Natural killer cell (primary cell): ENCODE measurements around the gene EBP. TPM values are rescaled to one million over a fixed set of nuclear protein-coding genes. Genes with fewer than 3 reads are reported as not detected.
"Not testable (repeated sequence)": the region's sequence is repeated elsewhere in the genome, so short reads cannot be mapped to it uniquely, and the experiment has no call there.

Experiments
- ATAC-seq, 3 donors: fragments of 150-1000 bp in 2 of 3; fragments of 200-7000 bp in 1 of 3; cut with Tn5 transposase; 1 replicate in 1 of 3; 2 replicates in 2 of 3; pipeline ENCODE4 v1.10.0; 2021; ENCODE audit warnings: mild to moderate bottlenecking in 2 of 3, moderate library complexity in 2 of 3
- DNase-seq, 2 donors: peaks; one replicate each; pipeline versions ENCODE4 v3.0.0 to v3.0.0-alpha.2; 2013 to 2021; ENCODE audit warnings: mixed read lengths in 1 of 2
- H3K27ac ChIP-seq: one replicate; pipeline ENCODE4 v1.5.1; 2013; ENCODE audit warnings: mild to moderate bottlenecking, low read length
- H3K27me3 ChIP-seq: one replicate; pipeline ENCODE4 v1.6.1; 2013; ENCODE audit warnings: low read length; ENCODE audit not compliant: control insufficient read depth, insufficient read depth
- H3K36me3 ChIP-seq: one replicate; pipeline ENCODE4 v1.6.1; 2013; ENCODE audit warnings: low read length; ENCODE audit not compliant: control insufficient read depth, insufficient read depth
- H3K4me1 ChIP-seq: one replicate; pipeline ENCODE4 v1.6.1; 2013; ENCODE audit warnings: low read length; ENCODE audit not compliant: control insufficient read depth, insufficient read depth
- H3K4me3 ChIP-seq: one replicate; pipeline ENCODE4 v1.5.1; 2013; ENCODE audit warnings: low read length
- H3K9me3 ChIP-seq: one replicate; pipeline ENCODE4 v1.6.1; 2013; ENCODE audit warnings: low read length; ENCODE audit not compliant: control insufficient read depth, insufficient read depth
- H3K27ac Mint-ChIP-seq, 2 donors: one replicate each; pipeline ENCODE4 v1.8.0; 2022; ENCODE audit warnings: mild to moderate bottlenecking in 2 of 2, mixed read lengths in 2 of 2, moderate library complexity in 1 of 2
- H3K27me3 Mint-ChIP-seq, 2 donors: one replicate each; pipeline ENCODE4 v1.8.0; 2022; ENCODE audit warnings: low read depth in 2 of 2, mixed read lengths in 2 of 2
- H3K36me3 Mint-ChIP-seq: one replicate; pipeline ENCODE4 v1.8.0; 2022; ENCODE audit warnings: mixed read lengths
- H3K4me1 Mint-ChIP-seq, 2 donors: one replicate each; pipeline ENCODE4 v1.8.0; 2022; ENCODE audit warnings: mixed read lengths in 2 of 2
- H3K4me3 Mint-ChIP-seq: one replicate; pipeline ENCODE4 v1.8.0; 2022; ENCODE audit warnings: mild to moderate bottlenecking, moderate library complexity, mixed read lengths
- H3K9me3 Mint-ChIP-seq, 2 donors: one replicate each; pipeline ENCODE4 v1.8.0; 2022; ENCODE audit warnings: mixed read lengths in 2 of 2
- CTCF ChIP-seq: fragments of 200-600 bp; IDR thresholded peaks from one replicate; pipeline ENCODE4 v1.8.0; 2022; ENCODE audit warnings: antibody characterized with exemption
- WGBS: methylation state at CpG from one replicate; pipeline ENCODE4 v1.1.7; 2013; ENCODE audit warnings: missing lambda C conversion rate; ENCODE audit not compliant: insufficient coverage; 5-methylcytosine and 5-hydroxymethylcytosine counted together
- intact Hi-C: fragments of 100-400 bp; cut with micrococcal nuclease; formaldehyde crosslinking; loops from one replicate; pipeline ENCODE4 v1.14.2; 2022
- total RNA-seq, 4 donors: library from RNA; stranded (reverse); fragments of 120-200 nt in 1 of 4; gene quantifications; one replicate each; pipeline versions ENCODE4 v1.2.3 to v1.2.4, GENCODE V29; 2013 to 2022

The EBP gene
- total RNA-seq, 3 donors from 2014 or later (not counting 1 experiment from before 2014, with no cell fraction given), result 91.6 to 115 (median 97.6) TPM

DNA sequence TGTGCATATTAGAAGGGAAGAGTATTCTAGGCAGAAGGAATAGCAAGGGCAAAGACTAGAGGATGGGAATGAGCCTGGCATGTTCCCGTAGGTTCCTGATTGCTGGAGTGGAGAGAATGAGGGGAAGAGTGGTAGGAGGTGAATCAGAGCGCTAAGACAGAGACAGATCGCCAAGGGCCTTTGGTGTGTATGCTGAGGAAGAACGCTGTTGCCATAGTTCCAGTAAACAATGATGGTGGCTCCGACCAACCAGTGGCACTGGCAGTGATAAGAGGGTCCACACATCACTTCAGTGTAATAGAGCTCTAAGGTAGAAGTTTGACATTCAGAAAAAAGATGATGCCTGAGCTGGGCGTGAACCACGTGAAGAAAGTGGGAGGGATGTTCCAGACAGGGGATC is 18.9 kb downstream of the EBP start:
- no peaks in the 10 kb centered on the region for H3K27me3 Mint-ChIP-seq

GRCh38 chrX:48541140-48541814 is 19.7 kb downstream of the EBP start:
- TF ChIP-seq CTCF, result no peak
- DNase-seq (peak; percentile 16 to 35), ATAC-seq (no peak)
- peaks cover 17 to 19% of the 10 kb centered on the region in 2 donors for H3K4me1 Mint-ChIP-seq
- Histone ChIP-seq H3K27me3 (no peaks in the 10 kb centered on the region), H3K4me3 (no peak overlapping the region), H3K27ac (peak overlapping the region; percentile 100), H3K36me3 (peaks cover 13% of the 10 kb centered on the region), H3K9me3 (no peaks in the 10 kb centered on the region), H3K4me1 (peaks cover 21% of the 10 kb centered on the region)
- H3K27ac Mint-ChIP-seq, result peak overlapping the region; percentile 77 to 94
- WGBS, result 73% methylated on average over 6 of the region's 10 CpGs
- no peaks in the 10 kb centered on the region for H3K36me3 Mint-ChIP-seq
- no peaks in the 10 kb centered on the region for H3K9me3 Mint-ChIP-seq
- intact Hi-C loops, result no loop called here
- no peaks in the 10 kb centered on the region for H3K27me3 Mint-ChIP-seq
- peak overlapping the region; percentile 80 for H3K4me3 Mint-ChIP-seq

More for the DNA sequence above, 18.9 kb downstream of the EBP start:
- no peaks in the 10 kb centered on the region for H3K27me3 ChIP-seq
- 83% methylated on average over 7 of the region's 7 CpGs for WGBS
- peaks cover 17 to 22% of the 10 kb centered on the region in 2 donors for H3K4me1 Mint-ChIP-seq
- H3K36me3 Mint-ChIP-seq, result no peaks in the 10 kb centered on the region
- H3K4me3 Mint-ChIP-seq, result peak overlapping the region; percentile 80
- no peaks in the 10 kb centered on the region for H3K9me3 ChIP-seq
- peak overlapping the region; percentile 77 to 94 for H3K27ac Mint-ChIP-seq
- H3K4me3 ChIP-seq, result peak overlapping the region; percentile 92
- DNase-seq (peak in 1 of 2 donors; percentile 38), ATAC-seq (no peak)
- peaks cover 11% of the 10 kb centered on the region for H3K36me3 ChIP-seq
- peaks cover 21% of the 10 kb centered on the region for H3K4me1 ChIP-seq
- H3K9me3 Mint-ChIP-seq, result no peaks in the 10 kb centered on the region
- H3K27ac ChIP-seq, result peak overlapping the region; percentile 100
- intact Hi-C loops, result no loop called here
- no peak for TF ChIP-seq CTCF

GRCh38 chrX:48548871-48549270 is 27.3 kb downstream of the EBP start:
- no peak overlapping the region for H3K4me3 ChIP-seq
- no peaks in the 10 kb centered on the region for H3K4me1 ChIP-seq
- H3K27me3 ChIP-seq, result no peaks in the 10 kb centered on the region
- DNase-seq, result no peak
- H3K27ac Mint-ChIP-seq, result no peak overlapping the region
- H3K4me3 Mint-ChIP-seq, result no peak overlapping the region
- WGBS, result 91% methylated on average over 3 of the region's 3 CpGs
- no peak for TF ChIP-seq CTCF
- H3K27ac ChIP-seq, result no peak overlapping the region
- no peaks in the 10 kb centered on the region for H3K9me3 ChIP-seq
- H3K27me3 Mint-ChIP-seq, result no peaks in the 10 kb centered on the region
- no peak for ATAC-seq
- peaks cover 19% of the 10 kb centered on the region for H3K36me3 ChIP-seq
- no peaks in the 10 kb centered on the region for H3K9me3 Mint-ChIP-seq
- intact Hi-C loops, result no loop called here
- no peaks in the 10 kb centered on the region for H3K36me3 Mint-ChIP-seq
- no peaks in the 10 kb centered on the region for H3K4me1 Mint-ChIP-seq

- H3K27me3 ChIP-seq, H3K4me3 ChIP-seq, H3K36me3 Mint-ChIP-seq, DNase-seq, H3K4me3 Mint-ChIP-seq, H3K27ac Mint-ChIP-seq, H3K27ac ChIP-seq, ATAC-seq, H3K9me3 Mint-ChIP-seq, H3K27me3 Mint-ChIP-seq, intact Hi-C loops, H3K9me3 ChIP-seq, H3K4me1 ChIP-seq, H3K4me1 Mint-ChIP-seq: not testable (repeated sequence)
- H3K36me3 ChIP-seq, result peaks cover 31% of the 10 kb centered on the region
- WGBS, result 94% methylated on average over 3 of the region's 9 CpGs
Measured at GRCh38 chrX:48555731-48556325, 34.2 kb downstream of the EBP start.
